NCI-H748 (cell line): Measurements from ENCODE around the gene NXPE4.
"Not testable (repeated sequence)": the region's sequence is repeated elsewhere in the genome, so short reads cannot be mapped to it uniquely, and the experiment has no call there.

Source experiments
- DNase-seq: peaks from one replicate; lab custom pipeline; 2025; ENCODE audit not compliant: unreplicated experiment; lab: John Stamatoyannopoulos, UW

NXPE4 gene

DNA sequence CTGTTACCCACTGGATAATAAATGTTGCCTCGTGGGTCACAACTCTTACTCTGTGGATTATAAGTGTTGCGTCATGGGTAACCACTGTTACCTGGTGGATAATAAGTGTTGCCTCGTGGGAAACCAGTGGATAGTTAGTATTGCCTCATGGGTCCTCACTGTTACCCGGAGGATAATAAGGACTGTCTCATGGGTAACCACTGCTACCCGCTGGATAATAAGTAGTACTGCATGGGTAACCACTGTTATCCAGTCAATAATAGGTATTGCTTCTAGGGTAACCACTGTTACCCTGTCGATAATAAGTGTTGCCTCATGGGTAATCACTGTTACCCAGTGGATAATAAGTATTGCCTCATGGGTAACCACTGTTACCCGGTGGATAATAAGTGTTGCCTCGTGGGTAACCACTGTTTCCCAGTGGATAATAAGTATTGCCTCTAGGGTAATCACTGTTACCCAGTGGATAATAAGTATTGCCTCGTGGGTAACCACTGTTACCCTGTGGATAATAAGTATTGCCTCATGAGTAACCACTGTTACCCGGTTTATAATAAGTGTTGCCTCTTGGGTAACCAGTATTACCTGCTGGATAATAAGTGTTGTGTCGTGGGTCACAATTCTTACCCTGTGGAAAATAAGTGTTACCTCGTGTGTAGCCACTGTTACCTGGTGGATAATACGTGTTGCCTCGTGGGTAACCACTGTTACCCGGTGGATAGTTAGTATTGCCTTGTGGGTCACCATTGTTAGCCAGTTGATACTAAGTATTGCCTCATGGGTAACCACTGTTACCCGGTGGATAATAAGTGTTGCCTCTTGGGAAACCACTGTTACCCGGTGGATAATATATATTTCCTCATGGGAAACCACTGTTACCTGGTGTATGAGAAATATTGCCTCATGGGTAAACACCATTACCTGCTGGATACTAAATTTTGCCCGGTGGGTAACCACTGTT is 15.7 kb upstream of the NXPE4 start:
- no peak for DNase-seq

DNA sequence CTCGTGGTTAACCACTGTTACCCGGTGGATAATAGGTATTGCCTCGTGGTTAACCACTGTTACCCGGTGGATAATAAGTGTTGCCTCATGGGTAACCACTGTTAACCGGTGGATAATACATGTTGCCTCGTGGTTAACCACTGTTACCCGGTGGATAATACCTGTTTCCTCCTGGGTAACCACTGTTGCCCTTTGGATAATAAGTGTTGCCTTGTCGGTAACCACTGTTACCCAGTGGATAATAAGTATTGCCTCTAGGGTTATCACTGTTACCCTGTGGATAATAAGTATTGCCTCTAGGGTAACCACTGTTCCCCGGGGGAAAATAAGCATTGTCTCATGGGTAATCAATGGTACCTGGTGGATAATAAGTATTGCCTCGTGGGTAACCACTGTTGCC is 15.0 kb upstream of the NXPE4 start:
- DNase-seq = no peak

DNA sequence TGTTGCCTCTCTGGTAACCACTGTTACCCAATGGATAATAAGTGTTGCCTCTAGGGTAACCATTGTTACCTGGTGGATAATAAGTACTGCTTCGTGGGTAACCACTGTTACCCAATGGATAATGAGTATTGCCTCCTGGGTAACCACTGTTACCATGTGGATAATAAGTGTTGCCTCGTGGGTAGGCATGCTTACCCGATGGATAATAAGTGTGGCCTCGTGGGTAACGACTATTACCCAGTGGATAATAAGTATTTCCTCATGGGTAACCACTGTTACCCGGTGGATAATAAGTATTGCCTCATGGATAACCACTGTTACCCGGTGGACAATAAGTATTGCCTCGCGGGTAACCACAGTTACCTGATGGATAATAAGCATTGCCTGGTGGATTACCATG is 13.8 kb upstream of the NXPE4 start:
- DNase-seq = no peak

DNA sequence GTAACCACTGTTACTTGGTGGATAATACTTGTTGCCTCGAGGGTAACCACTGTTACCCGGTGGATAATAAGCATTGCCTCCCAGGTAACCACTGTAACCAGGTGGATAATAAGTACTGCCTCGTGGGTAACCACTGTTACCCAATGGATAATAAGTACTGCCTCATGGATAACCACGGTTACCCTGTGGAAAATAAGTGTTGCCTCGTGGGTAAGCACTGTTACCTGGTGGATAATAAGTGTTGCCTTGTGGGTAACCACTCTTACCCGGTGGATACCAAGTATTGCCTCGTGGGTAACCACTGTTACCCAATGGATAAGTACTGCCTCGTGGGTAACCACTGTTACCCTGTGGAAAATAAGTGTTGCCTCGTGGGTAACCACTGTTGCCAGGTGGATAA is 13.0 kb upstream of the NXPE4 start:
- DNase-seq = not testable (repeated sequence)

- no peak for DNase-seq
Observed at GRCh38 chr11:114607753-114608459, 12.3 kb upstream of the NXPE4 start.

DNA sequence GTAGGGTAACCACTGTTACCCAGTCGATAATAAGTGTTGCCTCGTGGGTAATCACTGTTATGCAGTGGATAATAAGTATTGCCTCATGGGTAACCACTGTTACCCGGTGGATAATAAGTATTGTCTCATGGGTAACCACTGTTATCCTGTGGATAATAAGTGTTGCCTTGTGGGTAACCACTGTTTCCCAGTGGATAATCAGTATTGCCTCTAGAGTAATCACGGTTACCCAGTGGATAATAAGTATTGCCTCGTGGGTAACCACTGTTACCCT is 11.2 kb upstream of the NXPE4 start:
- DNase-seq = not testable (repeated sequence)

- no peak for DNase-seq
Observed at GRCh38 chr11:114606003-114606801, 10.6 kb upstream of the NXPE4 start.

DNA sequence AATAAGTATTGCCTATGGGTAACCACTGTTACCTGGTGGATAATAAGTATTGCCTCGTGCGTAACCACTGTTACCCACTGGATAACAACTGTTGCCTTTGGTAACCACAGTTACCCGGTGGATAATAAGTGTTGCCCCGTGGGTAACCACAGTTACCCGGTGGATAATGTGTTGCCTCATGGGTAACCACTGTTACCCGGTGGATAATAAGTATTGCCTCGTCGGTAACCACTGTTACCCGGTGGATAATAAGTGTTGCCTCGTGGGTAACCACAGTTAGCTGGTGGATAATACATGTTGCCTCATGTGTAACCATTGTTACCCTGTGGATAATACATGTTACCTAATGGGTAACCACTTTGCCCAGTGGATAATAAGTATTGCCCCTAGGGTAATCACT is 9.8 kb upstream of the NXPE4 start:
- no peak for DNase-seq

DNA sequence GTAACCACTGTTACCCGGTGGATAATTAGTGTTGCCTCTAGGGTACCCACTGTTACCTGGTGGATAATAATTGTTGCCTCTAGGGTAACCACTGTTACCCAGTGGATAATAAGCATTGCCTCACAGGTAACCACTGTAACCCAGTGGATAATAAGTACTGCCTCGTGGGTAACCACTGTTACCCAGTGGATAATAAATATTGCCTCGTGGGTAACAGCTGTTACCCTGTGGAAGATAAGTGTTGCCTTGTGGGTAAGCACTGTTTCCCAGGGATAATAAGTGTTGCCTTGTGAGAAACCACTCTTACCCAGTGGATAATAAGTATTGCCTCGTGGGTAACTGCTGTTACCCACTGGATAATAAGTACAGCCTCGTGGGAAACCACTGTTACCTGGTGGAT is 9.3 kb upstream of the NXPE4 start:
- no peak for DNase-seq

- no peak for DNase-seq
Observed at GRCh38 chr11:114604179-114604813, 8.7 kb upstream of the NXPE4 start.

GRCh38 chr11:114603151-114603550 is 7.6 kb upstream of the NXPE4 start:
- DNase-seq = peak; percentile 60

GRCh38 chr11:114598461-114598860 is 2.9 kb upstream of the NXPE4 start:
- DNase-seq = no peak

DNA sequence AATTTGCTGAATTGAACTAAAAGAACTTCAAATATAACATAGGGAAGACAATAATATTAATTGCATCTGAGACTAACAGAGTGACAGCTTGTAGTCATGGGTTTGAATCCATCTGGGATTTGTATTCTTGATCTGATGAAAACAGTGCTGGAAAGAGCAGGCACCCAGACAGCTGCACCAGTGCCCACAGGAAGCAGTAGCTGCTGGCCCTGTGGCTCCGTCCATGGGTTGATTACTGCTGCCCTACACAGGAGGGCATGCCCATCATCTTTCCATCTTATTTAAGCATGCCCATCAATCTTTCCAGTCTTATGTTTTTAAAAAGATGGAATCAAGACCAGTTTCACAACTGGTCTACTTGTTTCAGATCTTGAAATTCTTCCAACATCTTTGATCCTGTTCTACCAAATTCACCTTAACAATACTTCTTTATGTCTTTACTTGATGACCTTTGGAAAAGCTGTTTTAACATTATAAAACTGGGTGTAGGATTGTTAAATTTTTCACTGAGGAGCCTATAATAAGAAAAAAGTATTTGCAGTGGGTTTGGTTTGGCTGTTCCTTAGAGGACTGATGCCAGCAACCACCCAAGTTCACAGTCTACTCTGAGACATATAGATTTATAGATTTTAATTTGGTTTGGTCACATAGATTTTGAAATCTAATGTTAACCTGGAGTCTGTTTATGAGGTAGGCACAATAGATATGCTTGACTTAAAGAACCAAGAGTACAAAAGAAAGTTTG is 761 bp upstream of the NXPE4 start:
- DNase-seq = no peak

GRCh38 chr11:114594703-114595102 is 883 bp downstream of the NXPE4 start:
- no peak for DNase-seq

GRCh38 chr11:114587398-114587953 is 8.1 kb downstream of the NXPE4 start:
- DNase-seq = no peak

DNA sequence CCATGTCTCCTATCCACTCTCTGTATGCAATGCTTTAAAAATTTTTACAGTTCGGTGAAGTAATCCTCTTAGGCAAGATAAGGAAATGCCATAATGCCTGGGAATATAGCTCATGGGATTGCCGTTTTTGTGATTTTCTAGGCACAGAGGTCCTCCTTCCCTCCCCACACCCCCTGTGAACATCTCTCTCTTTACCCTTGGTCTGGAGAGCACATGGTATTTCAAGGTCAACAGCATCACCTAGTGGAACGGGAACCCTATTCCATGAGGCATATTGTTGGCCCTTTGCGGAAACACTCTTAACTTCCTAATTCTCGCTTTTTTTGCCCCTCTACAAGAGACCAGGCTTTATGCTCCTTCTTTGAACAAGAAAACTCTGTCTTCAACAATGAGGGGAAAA is 8.8 kb downstream of the NXPE4 start:
- no peak for DNase-seq

- no peak for DNase-seq
Observed at GRCh38 chr11:114571712-114572111, 23.9 kb downstream of the NXPE4 start.

GRCh38 chr11:114569801-114570200 is 25.8 kb downstream of the NXPE4 start:
- no peak for DNase-seq

GRCh38 chr11:114566276-114566675 is 29.3 kb downstream of the NXPE4 start:
- DNase-seq = no peak

GRCh38 chr11:114564831-114565230 is 30.8 kb downstream of the NXPE4 start:
- no peak for DNase-seq
